HG03139 (cell line): Measurements from ENCODE around the gene SDHA.
A peak's percentile ranks its signal among the peaks of the same experiment; 100 is the strongest.
"Not testable (repeated sequence)": the region's sequence is repeated elsewhere in the genome, so short reads cannot be mapped to it uniquely, and the experiment has no call there.

ENCODE experiments used
- ATAC-seq: cut with Tn5 transposase; IDR thresholded peaks from one replicate; pipeline ENCODE4 v1.9.1; 2021; ENCODE audit not compliant: unreplicated experiment

The SDHA gene

GRCh38 chr5:251975-252374, 33.9 kb downstream of the SDHA start:
- ATAC-seq = not testable (repeated sequence)

GRCh38 chr5:252546-252945, 34.4 kb downstream of the SDHA start:
- ATAC-seq = no peak

GRCh38 chr5:254322-254721, 36.2 kb downstream of the SDHA start:
- not testable (repeated sequence) for ATAC-seq

GRCh38 chr5:255116-255515, 37.0 kb downstream of the SDHA start:
- not testable (repeated sequence) for ATAC-seq

- ATAC-seq = not testable (repeated sequence)
These were observed 38.2 kb downstream of the SDHA start for GRCh38 chr5:256347-256746.

GRCh38 chr5:257148-257547, 39.0 kb downstream of the SDHA start:
- ATAC-seq = no peak

- not testable (repeated sequence) for ATAC-seq
These were observed 45.3 kb downstream of the SDHA start for GRCh38 chr5:263275-263974.

- no peak for ATAC-seq
These were observed 46.2 kb downstream of the SDHA start for GRCh38 chr5:264338-264737.

GRCh38 chr5:266311-267026, 48.3 kb downstream of the SDHA start:
- ATAC-seq = not testable (repeated sequence)

- no peak for ATAC-seq
These were observed 49.6 kb downstream of the SDHA start for GRCh38 chr5:267716-268115.

- ATAC-seq = no peak
These were observed 52.2 kb downstream of the SDHA start for GRCh38 chr5:270340-270739.

- ATAC-seq = peak; percentile 13
These were observed 53.7 kb downstream of the SDHA start for GRCh38 chr5:271828-272167.

- not testable (repeated sequence) for ATAC-seq
These were observed 55.0 kb downstream of the SDHA start for GRCh38 chr5:273091-273490.

GRCh38 chr5:273491-273890, 55.4 kb downstream of the SDHA start:
- not testable (repeated sequence) for ATAC-seq

- not testable (repeated sequence) for ATAC-seq
These were observed 56.2 kb downstream of the SDHA start for GRCh38 chr5:274346-274745.

- no peak for ATAC-seq
These were observed 60.5 kb downstream of the SDHA start for GRCh38 chr5:278646-279045.

GRCh38 chr5:279051-279665, 61.0 kb downstream of the SDHA start:
- ATAC-seq = not testable (repeated sequence)

GRCh38 chr5:285991-286557, 68.0 kb downstream of the SDHA start:
- ATAC-seq = no peak

GRCh38 chr5:290200-290599, 72.1 kb downstream of the SDHA start:
- not testable (repeated sequence) for ATAC-seq

- not testable (repeated sequence) for ATAC-seq
These were observed 73.2 kb downstream of the SDHA start for GRCh38 chr5:291345-291744.

- not testable (repeated sequence) for ATAC-seq
These were observed 76.7 kb downstream of the SDHA start for GRCh38 chr5:294788-295187.

GRCh38 chr5:296207-296606, 78.1 kb downstream of the SDHA start:
- not testable (repeated sequence) for ATAC-seq
